ENCODE measurements around the gene STYX. TPM values are rescaled to one million over a fixed set of nuclear protein-coding genes. Genes with fewer than 3 reads are reported as not detected.

Gene STYX
- total and polyA plus RNA-seq, 10 of the 15 experiments (the other 5 are each of a cell fraction or from before 2014, with no cell fraction given), result 5.0 to 15.3 (median 9.5) TPM

- WGBS (ENCODE audit: insufficient coverage, insufficient replicate concordance, low lambda C conversion rate, missing lambda C conversion rate), result 96% methylated on average over 7 of the region's 7 CpGs
- ChIA-PET SMC1A (ENCODE audit: uncharacterized antibody, unreplicated experiment) (interaction anchor here (1.2 to 1.3 kb wide), 2 partner anchors 13 to 49 kb away, joined by 3 to 4 read pairs; no protein-coding TSS in a partner anchor), POLR2A (interaction anchor here (0.6 kb wide), 1 partner anchor 41 kb away, joined by 3 read pairs; no protein-coding TSS in a partner anchor), CTCF (interaction anchor here (1.3 kb wide), 1 partner anchor 9 kb away, joined by 5 read pairs; no protein-coding TSS in a partner anchor), RAD21 (ENCODE audit: unreplicated experiment) (interaction anchor here (1.0 kb wide), 1 partner anchor 49 kb away, joined by 3 read pairs; no protein-coding TSS in a partner anchor)
- ATAC-seq (no peak), FAIRE-seq (no peak), DNase-seq (ENCODE audit: low read depth, low spot score) (no peak)
- no peak overlapping the region for H2AFZ ChIP-seq (ENCODE audit: control insufficient read depth, low read depth, low read length)
- H3K4me3 ChIP-seq, result peak overlapping the region; percentile 85
- peak overlapping the region; percentile 37; the same call in 1 of the 2 replicates for H3K9ac ChIP-seq (ENCODE audit: control insufficient read depth, insufficient read depth, low read length)
- no peak for TF ChIP-seq TAF1 (IDR thresholded peaks at IDR 0.05; ENCODE audit: borderline replicate concordance, low read depth, low read length)
- TF ChIP-seq, protein P1, sequence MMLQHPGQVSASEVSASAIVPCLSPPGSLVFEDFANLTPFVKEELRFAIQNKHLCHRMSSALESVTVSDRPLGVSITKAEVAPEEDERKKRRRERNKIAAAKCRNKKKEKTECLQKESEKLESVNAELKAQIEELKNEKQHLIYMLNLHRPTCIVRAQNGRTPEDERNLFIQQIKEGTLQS (IDR thresholded peaks at IDR 0.05; ENCODE audit: borderline replicate concordance, extremely low read depth, low read depth, low read length), result no peak
- no peak for TF ChIP-seq CHD1 (IDR thresholded peaks at IDR 0.05; ENCODE audit: low read depth, low read length)
- TF ChIP-seq EZH2 (IDR thresholded peaks at IDR 0.05; ENCODE audit: borderline replicate concordance, control insufficient read depth, low read depth, low read length), result no peak
- TF ChIP-seq EED (IDR thresholded peaks at IDR 0.05; ENCODE audit: low read depth), result no peak
- TF ChIP-seq MTA3 (IDR thresholded peaks at IDR 0.05; ENCODE audit: borderline replicate concordance, low read length), result no peak
- no peak for TF ChIP-seq MTA2 (IDR thresholded peaks at IDR 0.05; ENCODE audit: low read depth)
- TF ChIP-seq KLF5 (IDR thresholded peaks at IDR 0.05; ENCODE audit: partially characterized antibody), result no peak
- TF ChIP-seq TCF7 (IDR thresholded peaks at IDR 0.05; ENCODE audit: borderline replicate concordance), result no peak
- no peak for TF ChIP-seq CEBPZ (IDR thresholded peaks at IDR 0.05; ENCODE audit: low read depth, low read length)
- TF ChIP-seq HCFC1 (IDR thresholded peaks at IDR 0.05; ENCODE audit: low read length), result no peak
- TF ChIP-seq GATAD2B (conservative IDR thresholded peaks at IDR 0.05; ENCODE audit: low read depth), result no peak
- no peak for TF ChIP-seq ETV6 (conservative IDR thresholded peaks at IDR 0.05 in 1 of 2, IDR thresholded peaks at IDR 0.05 in 1 of 2; ENCODE audit: borderline replicate concordance in 1 of 2, low read depth in 1 of 2)
- no peak for TF ChIP-seq SPI1 (IDR thresholded peaks at IDR 0.05; ENCODE audit: borderline replicate concordance, insufficient read depth, low read depth, low read length)
- TF ChIP-seq RBBP5 (conservative IDR thresholded peaks at IDR 0.05), result no peak
- TF ChIP-seq, protein P2, sequence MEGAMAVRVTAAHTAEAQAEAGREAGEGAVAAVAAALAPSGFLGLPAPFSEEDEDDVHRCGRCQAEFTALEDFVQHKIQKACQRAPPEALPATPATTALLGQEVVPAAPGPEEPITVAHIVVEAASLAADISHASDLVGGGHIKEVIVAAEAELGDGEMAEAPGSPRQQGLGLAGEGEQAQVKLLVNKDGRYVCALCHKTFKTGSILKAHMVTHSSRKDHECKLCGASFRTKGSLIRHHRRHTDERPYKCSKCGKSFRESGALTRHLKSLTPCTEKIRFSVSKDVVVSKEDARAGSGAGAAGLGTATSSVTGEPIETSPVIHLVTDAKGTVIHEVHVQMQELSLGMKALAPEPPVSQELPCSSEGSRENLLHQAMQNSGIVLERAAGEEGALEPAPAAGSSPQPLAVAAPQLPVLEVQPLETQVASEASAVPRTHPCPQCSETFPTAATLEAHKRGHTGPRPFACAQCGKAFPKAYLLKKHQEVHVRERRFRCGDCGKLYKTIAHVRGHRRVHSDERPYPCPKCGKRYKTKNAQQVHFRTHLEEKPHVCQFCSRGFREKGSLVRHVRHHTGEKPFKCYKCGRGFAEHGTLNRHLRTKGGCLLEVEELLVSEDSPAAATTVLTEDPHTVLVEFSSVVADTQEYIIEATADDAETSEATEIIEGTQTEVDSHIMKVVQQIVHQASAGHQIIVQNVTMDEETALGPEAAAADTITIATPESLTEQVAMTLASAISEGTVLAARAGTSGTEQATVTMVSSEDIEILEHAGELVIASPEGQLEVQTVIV (IDR thresholded peaks at IDR 0.05; ENCODE audit: borderline replicate concordance, partially characterized antibody), result no peak
- TF ChIP-seq SMARCA5 (IDR thresholded peaks at IDR 0.05), result no peak
- TF ChIP-seq ZNF274 (IDR thresholded peaks at IDR 0.05; ENCODE audit: insufficient read depth, insufficient read length), result no peak
- TSS peak; percentile 54 for BruUV-seq (replicated peaks)
- H4K20me1 ChIP-seq (ENCODE audit: control insufficient read depth, insufficient read depth), result peaks cover 7% of the 10 kb centered on the region
- peak overlapping the region; percentile 77 for H3K4me2 ChIP-seq (ENCODE audit: control insufficient read depth, insufficient read depth)
- H3K27ac ChIP-seq (ENCODE audit: control insufficient read depth, insufficient read depth), result no peak overlapping the region
- peaks cover 71% of the 10 kb centered on the region for H3K79me2 ChIP-seq (ENCODE audit: control insufficient read depth, insufficient read depth, low read length)
- no peaks in the 10 kb centered on the region for H3K27me3 ChIP-seq (replicated peaks in 1 of 2; ENCODE audit: control insufficient read depth in 2 of 2, insufficient read depth in 2 of 2, low read length in 1 of 2)
- intact Hi-C loops (cut with micrococcal nuclease; ENCODE audit: unreplicated experiment), result loop anchor here (5.0 to 10.0 kb wide), 2 partner anchors 94 to 149 kb away; no protein-coding TSS in a partner anchor
- H3K4me1 ChIP-seq (ENCODE audit: control insufficient read depth, insufficient read depth, low read length), result 0 out of 2 replicates have a peak, but pooled peaks cover 3% of the 10 kb centered on the region
- in situ Hi-C loops (cut with MboI), result no loop called here
- H3K36me3 ChIP-seq (ENCODE audit: control insufficient read depth in 2 of 2, insufficient read depth in 2 of 2, low read length in 1 of 2), result peaks cover 0 to 4% of the 10 kb centered on the region in 2 experiments; a peak in 2 of 4 replicates
- H3K9me3 ChIP-seq (replicated peaks; ENCODE audit: control insufficient read depth, insufficient read depth, low read length), result no peaks in the 10 kb centered on the region
Measured at GRCh38 chr14:52693532-52693931, 36.4 kb upstream of the STYX start.

Data from GM12878 (cell line).